SK-N-MC (cell line): ENCODE data around the gene WNK4.

Experiments used
- EZH2 ChIP-seq: fragments of 200-600 bp; sonication (generic); IDR thresholded peaks from one replicate; pipeline ENCODE4 v1.6.1; 2017; ENCODE audit warnings: antibody characterized with exemption
- FOXP2 ChIP-seq: optimal IDR thresholded peaks from 2 replicates; pipeline ENCODE3; 2011; ENCODE audit warnings: mild to moderate bottlenecking, moderate library complexity; ENCODE audit not compliant: insufficient read depth; ENCODE audit errors: extremely low read length, control extremely low read depth
- POLR2AphosphoS5 ChIP-seq: IDR thresholded peaks from 2 replicates; pipeline ENCODE4 v1.6.1; 2012; ENCODE audit warnings: mild to moderate bottlenecking, low read depth, low read length, borderline replicate concordance

DNA sequence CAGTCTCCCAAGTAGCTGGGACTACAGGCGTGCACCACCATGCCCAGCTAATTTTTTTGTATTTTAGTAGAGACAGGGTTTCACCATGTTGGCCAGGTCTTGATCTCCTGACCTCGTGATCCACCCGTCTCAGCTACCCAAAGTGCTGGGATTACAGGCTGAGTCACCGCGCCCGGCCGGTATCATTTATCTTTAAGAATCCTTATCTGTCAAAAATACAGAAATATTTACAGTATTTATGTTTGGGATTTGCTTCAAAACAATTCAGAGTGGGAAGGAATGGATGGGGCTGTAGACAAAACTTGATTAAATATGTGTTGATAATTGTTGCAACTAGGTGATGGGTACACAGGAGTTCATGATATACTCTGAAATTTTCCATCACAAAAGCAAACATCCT, 40.8 kb downstream of the WNK4 start:
- TF ChIP-seq POLR2AphosphoS5 (no peak), EZH2 (no peak), FOXP2 (no peak)
